Measurements from ENCODE around the gene HIVEP1.

Gene HIVEP1

GRCh38 chr6:12189661-12190060 is 177.5 kb downstream of the HIVEP1 start:
- DNase-seq (ENCODE audit: low spot score), result no peak

- no peak for DNase-seq (ENCODE audit: low spot score)
These were observed 178.1 kb downstream of the HIVEP1 start for GRCh38 chr6:12190252-12190651.

GRCh38 chr6:12196326-12196936 is 184.3 kb downstream of the HIVEP1 start:
- no peak for DNase-seq (ENCODE audit: low spot score)

- no peak for DNase-seq (ENCODE audit: low spot score)
These were observed 186.7 kb downstream of the HIVEP1 start for GRCh38 chr6:12198851-12199250.

- no peak for DNase-seq (ENCODE audit: low spot score)
These were observed 188.0 kb downstream of the HIVEP1 start for GRCh38 chr6:12200015-12200564.

GRCh38 chr6:12200761-12201160 is 188.6 kb downstream of the HIVEP1 start:
- no peak for DNase-seq (ENCODE audit: low spot score)

GRCh38 chr6:12203001-12203400 is 190.9 kb downstream of the HIVEP1 start:
- DNase-seq (ENCODE audit: low spot score), result no peak

GRCh38 chr6:12208190-12208589 is 196.1 kb downstream of the HIVEP1 start:
- DNase-seq (ENCODE audit: low spot score), result no peak

GRCh38 chr6:12208673-12209072 is 196.6 kb downstream of the HIVEP1 start:
- DNase-seq (ENCODE audit: low spot score), result no peak
